HFFc6 (cell line): ENCODE measurements around the gene GAS2L1. TPM values are rescaled to one million over a fixed set of nuclear protein-coding genes. Genes with fewer than 3 reads are reported as not detected.

Experiments used
- DNase-seq: peaks from one replicate; pipeline ENCODE4 v3.0.0-alpha.2; 2018
- H3K27ac Mint-ChIP-seq: 2 replicates; pipeline ENCODE4 v1.8.0; 2020; ENCODE audit warnings: mild to moderate bottlenecking, mixed read lengths
- H3K27me3 Mint-ChIP-seq: 2 replicates; pipeline ENCODE4 v1.8.0; 2021; ENCODE audit warnings: mild to moderate bottlenecking, moderate library complexity, mixed read lengths; ENCODE audit not compliant: insufficient read depth
- H3K36me3 Mint-ChIP-seq: 2 replicates; pipeline ENCODE4 v1.8.0; 2021; ENCODE audit warnings: low read depth, mixed read lengths
- H3K4me1 Mint-ChIP-seq: 2 replicates; pipeline ENCODE4 v1.8.0; 2020; ENCODE audit warnings: low read depth, mixed read lengths
- H3K4me3 Mint-ChIP-seq: 2 replicates; pipeline ENCODE4 v1.8.0; 2020; ENCODE audit warnings: mild to moderate bottlenecking, moderate library complexity, mixed read lengths
- H3K9me3 Mint-ChIP-seq: 2 replicates; pipeline ENCODE4 v1.8.0; 2020; ENCODE audit warnings: mild to moderate bottlenecking, mixed read lengths
- CTCF ChIP-seq: fragments of 200-600 bp; sonication (generic); IDR thresholded peaks from 2 replicates; pipeline ENCODE4 v1.5.0; 2021; ENCODE audit warnings: antibody characterized with exemption, mild to moderate bottlenecking
- total RNA-seq, 6 experiments: library from RNA; stranded (reverse); fragmentation: NEBNext Ultra II Directional; extraction: Animal tissue kit (Norgen Biotek cat#: 25700); gene quantifications; 2 replicates in 1 of 6; 3 replicates in 5 of 6; pipeline ENCODE4 v1.2.3, GENCODE V29; 2021

Gene GAS2L1
- total RNA-seq, 6 experiments from 2014 or later, result 40.5 to 48.8 (median 43.3) TPM

GRCh38 chr22:29348956-29349355 lies 42.5 kb downstream of the GAS2L1 start:
- DNase-seq, result no peak
- peaks cover 27% of the 10 kb centered on the region for H3K36me3 Mint-ChIP-seq

GRCh38 chr22:29351042-29351441 lies 44.6 kb downstream of the GAS2L1 start:
- no peaks in the 10 kb centered on the region for H3K27me3 Mint-ChIP-seq
- peaks cover 4% of the 10 kb centered on the region for H3K4me1 Mint-ChIP-seq
- no peak overlapping the region for H3K4me3 Mint-ChIP-seq
- no peak for TF ChIP-seq CTCF
- H3K27ac Mint-ChIP-seq, result no peak overlapping the region
- no peaks in the 10 kb centered on the region for H3K9me3 Mint-ChIP-seq
- no peak for DNase-seq
- H3K36me3 Mint-ChIP-seq, result peaks cover 28% of the 10 kb centered on the region

More at GRCh38 chr22:29348956-29349355, 42.5 kb downstream of the GAS2L1 start:
- no peaks in the 10 kb centered on the region; the same call in 1 of the 2 replicates for H3K27me3 Mint-ChIP-seq
- H3K4me3 Mint-ChIP-seq, result no peak overlapping the region
- no peaks in the 10 kb centered on the region for H3K9me3 Mint-ChIP-seq
- no peak overlapping the region for H3K27ac Mint-ChIP-seq
- H3K4me1 Mint-ChIP-seq, result peaks cover 20% of the 10 kb centered on the region
- TF ChIP-seq CTCF, result no peak

- H3K27ac Mint-ChIP-seq, result no peak overlapping the region
- TF ChIP-seq CTCF, result no peak
- no peaks in the 10 kb centered on the region for H3K9me3 Mint-ChIP-seq
- H3K4me3 Mint-ChIP-seq, result no peak overlapping the region
- peaks cover 26% of the 10 kb centered on the region for H3K36me3 Mint-ChIP-seq
- no peak for DNase-seq
- H3K27me3 Mint-ChIP-seq, result no peaks in the 10 kb centered on the region
- no peaks in the 10 kb centered on the region for H3K4me1 Mint-ChIP-seq
Measured at GRCh38 chr22:29351891-29352290, 45.4 kb downstream of the GAS2L1 start.

- H3K4me1 Mint-ChIP-seq, result no peaks in the 10 kb centered on the region
Measured at GRCh38 chr22:29352778-29353177, 46.3 kb downstream of the GAS2L1 start.

GRCh38 chr22:29353286-29353685 lies 46.8 kb downstream of the GAS2L1 start:
- peaks cover 19% of the 10 kb centered on the region for H3K36me3 Mint-ChIP-seq
- no peaks in the 10 kb centered on the region for H3K9me3 Mint-ChIP-seq

More at GRCh38 chr22:29352778-29353177, 46.3 kb downstream of the GAS2L1 start:
- no peaks in the 10 kb centered on the region for H3K27me3 Mint-ChIP-seq
- no peak for DNase-seq
- H3K9me3 Mint-ChIP-seq, result no peaks in the 10 kb centered on the region
- no peak overlapping the region for H3K4me3 Mint-ChIP-seq
- H3K36me3 Mint-ChIP-seq, result peaks cover 19% of the 10 kb centered on the region
- no peak overlapping the region for H3K27ac Mint-ChIP-seq
- no peak for TF ChIP-seq CTCF

More at GRCh38 chr22:29353286-29353685, 46.8 kb downstream of the GAS2L1 start:
- no peaks in the 10 kb centered on the region for H3K4me1 Mint-ChIP-seq
- no peak for TF ChIP-seq CTCF
- no peak overlapping the region for H3K27ac Mint-ChIP-seq
- H3K27me3 Mint-ChIP-seq, result no peaks in the 10 kb centered on the region; the same call in 1 of the 2 replicates
- no peak overlapping the region for H3K4me3 Mint-ChIP-seq
- DNase-seq, result no peak
